H1 (cell line): ENCODE measurements around the gene WEE1. TPM values are rescaled to one million over a fixed set of nuclear protein-coding genes. Genes with fewer than 3 reads are reported as not detected.

Source experiments
- CEBPB ChIP-seq: IDR thresholded peaks from 2 replicates; pipeline ENCODE4 v1.6.1; 2012; ENCODE audit warnings: low read depth, low read length
- GABPA ChIP-seq: IDR thresholded peaks from 2 replicates; pipeline ENCODE4 v1.6.1; 2011; ENCODE audit warnings: mild to moderate bottlenecking, low read length, moderate library complexity, borderline replicate concordance; ENCODE audit not compliant: insufficient read depth
- YY1 ChIP-seq: IDR thresholded peaks from 2 replicates; pipeline ENCODE4 v1.6.1; 2011; ENCODE audit warnings: low read depth, mild to moderate bottlenecking, low read length
- polyA plus RNA-seq, 7 experiments: library from polyadenylated mRNA; depleted of rRNA in 3 of 7; stranded (reverse) in 5 of 7; unstranded in 2 of 7; fragments of >200 nt in 5 of 7; fragments of 200-250 nt in 2 of 7; gene quantifications; 1 replicate in 5 of 7; 2 replicates in 1 of 7; 4 replicates in 1 of 7; pipeline versions ENCODE4 v1.2.1 to v1.2.3, GENCODE V29; 2011 to 2013; ENCODE audit warnings: missing spikeins in 2 of 7, mixed read lengths in 2 of 7
- total RNA-seq: library from RNA; stranded (reverse); fragmentation: NEBNext Ultra II Directional; extraction: Animal tissue kit (Norgen Biotek cat#: 25700); gene quantifications from 2 replicates; pipeline ENCODE4 v1.2.1, GENCODE V29; 2021

Gene WEE1
- total and polyA plus RNA-seq, 2 of the 8 experiments (the other 6 are each of a cell fraction or from before 2014, with no cell fraction given): 40.8 to 120 TPM

GRCh38 chr11:9535189-9535781 is 38.2 kb upstream of the WEE1 start (continued):
- TF ChIP-seq GABPA (peak; percentile 34; the same call in 1 of the 2 replicates), CEBPB (peak; percentile 67; the same call in 1 of the 2 replicates), YY1 (peak; percentile 37; the same call in 1 of the 2 replicates)
